Stomach (tissue), 9 donors: ENCODE results near the gene FUT1. TPM values are rescaled to one million over a fixed set of nuclear protein-coding genes. Genes with fewer than 3 reads are reported as not detected.
A peak's percentile ranks its signal among the peaks of the same experiment; 100 is the strongest.

Source experiments
- DNase-seq, 2 donors: peaks; one replicate each; pipeline versions ENCODE4 v3.0.0 to v3.0.0-alpha.2; 2013 to 2019
- H3K27ac ChIP-seq, 5 donors: fragments of 200-600 bp in 4 of 5; sonication (generic) in 4 of 5; one replicate each; pipeline ENCODE4 v1.5.1; 2013 to 2019; ENCODE audit warnings: mild to moderate bottlenecking in 1 of 5, moderate library complexity in 1 of 5
- H3K27me3 ChIP-seq, 3 donors: fragments of 200-600 bp; sonication (generic); one replicate each; pipeline ENCODE4 v1.5.1; 2017 to 2019; ENCODE audit warnings: mixed run types in 1 of 3
- H3K36me3 ChIP-seq, 4 donors: fragments of 200-600 bp; sonication (generic); 1 replicate in 3 of 4; 2 replicates in 1 of 4; pipeline ENCODE4 v1.5.1; 2016 to 2019
- H3K4me1 ChIP-seq, 4 donors: fragments of 200-600 bp; sonication (generic); one replicate each; pipeline ENCODE4 v1.5.1; 2016 to 2019
- H3K4me3 ChIP-seq, 4 donors: fragments of 200-600 bp; sonication (generic) in 3 of 4; one replicate each; pipeline ENCODE4 v1.5.1; 2016 to 2019; ENCODE audit warnings: mild to moderate bottlenecking in 1 of 4
- H3K9me3 ChIP-seq, 4 donors: fragments of 200-600 bp; sonication (generic); one replicate each; pipeline ENCODE4 v1.5.1; 2016 to 2019
- CTCF ChIP-seq, 7 experiments: fragments of 450-650 bp in 4 of 7; fragments of 200-600 bp in 3 of 7; sonication (generic) in 3 of 7; IDR thresholded peaks; one replicate each; pipeline ENCODE4 v1.5.1; 2016 to 2019; ENCODE audit warnings: antibody characterized with exemption in 7 of 7, control low read depth in 2 of 7, mild to moderate bottlenecking in 1 of 7
- EP300 ChIP-seq: sonication (generic); formaldehyde crosslinking; IDR thresholded peaks from one replicate; pipeline ENCODE4 v1.6.1; 2017; ENCODE audit warnings: antibody characterized with exemption
- POLR2A ChIP-seq, 4 donors: fragments of 450-650 bp; IDR thresholded peaks; one replicate each; pipeline ENCODE4 v1.6.1; 2016; ENCODE audit warnings: antibody characterized with exemption in 4 of 4, control low read depth in 2 of 4, mild to moderate bottlenecking in 1 of 4, moderate library complexity in 1 of 4
- POLR2AphosphoS5 ChIP-seq, 3 donors: sonication (generic); formaldehyde crosslinking; IDR thresholded peaks; one replicate each; pipeline ENCODE4 v1.6.1; 2016; ENCODE audit warnings: antibody characterized with exemption in 3 of 3
- WGBS, 5 donors: extraction: QIAGEN DNeasy Blood & Tissue Kit in 3 of 5; methylation state at CpG; one replicate each; pipeline versions ENCODE4 v1.1.5 to v1.1.7; 2013 to 2018; 5-methylcytosine and 5-hydroxymethylcytosine counted together
- intact Hi-C: fragments of 100-400 bp; cut with DNase I; formaldehyde crosslinking; loops from one replicate; pipeline ENCODE4 v1.15.1; 2023; ENCODE audit warnings: low total_unique reads
- polyA plus RNA-seq, 3 donors: library from polyadenylated mRNA; stranded (reverse); fragments of 200-250 nt; gene quantifications; one replicate each; pipeline ENCODE4 v1.2.3, GENCODE V29; 2013
- total RNA-seq, 5 donors: library from RNA; depleted of rRNA; stranded (reverse); fragments of >200 nt; gene quantifications; one replicate each; pipeline versions ENCODE4 v1.1.0 to v1.2.3, GENCODE V29; 2014 to 2016
- donor health status: healthy with polysubstance abuse.
- donor health status: Bipolar disorder and iron deficiency.
- donor health status: healthy.

Gene FUT1
- total and polyA plus RNA-seq, 8 donors: 7.0 to 54.5 (median 7.3) TPM; not detected in 1

DNA sequence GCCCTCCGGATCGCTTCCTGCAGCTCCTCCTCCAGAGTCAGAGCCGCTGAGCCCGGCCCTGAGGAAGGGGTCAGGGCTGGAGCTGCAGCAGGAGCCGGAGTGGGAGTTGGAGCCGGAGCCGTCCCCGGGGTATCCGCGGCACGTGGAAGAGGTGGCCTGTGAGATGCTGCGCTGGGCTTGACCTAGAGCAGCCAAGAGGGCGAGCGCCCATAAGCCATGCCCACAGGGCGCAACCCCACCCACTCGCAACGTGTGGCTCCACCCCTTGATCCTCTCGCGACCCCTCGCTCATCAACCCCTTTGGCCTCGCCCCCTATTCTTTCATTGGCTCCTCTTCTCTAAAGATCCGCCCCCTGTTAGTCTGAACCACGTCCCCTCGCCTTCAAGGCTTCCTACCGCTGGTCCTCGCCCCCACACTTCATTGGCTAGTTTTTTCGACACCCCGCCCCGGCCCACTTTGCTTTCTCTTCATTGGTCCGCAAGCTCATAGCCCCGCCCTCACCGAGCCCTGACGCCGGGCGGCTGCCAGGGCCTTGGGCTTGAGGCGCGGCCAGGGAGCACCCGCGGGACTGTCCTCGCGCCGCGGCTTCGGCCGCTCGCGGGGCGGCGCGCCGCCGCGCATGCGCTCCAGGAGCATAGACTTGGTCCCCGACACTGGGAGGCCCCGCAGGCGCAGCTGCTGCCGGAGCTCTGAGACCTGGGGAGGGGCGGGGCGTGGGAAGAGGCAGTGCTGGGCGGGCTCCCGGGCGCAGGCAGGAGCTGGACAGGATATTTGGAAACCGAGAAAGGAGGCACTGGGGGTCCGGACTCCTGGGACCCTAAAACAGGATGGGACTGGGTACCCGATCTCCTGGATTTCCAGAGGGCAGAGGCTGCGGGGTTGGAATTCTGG, 38.3 kb downstream of the FUT1 start:
- intact Hi-C loops: no loop called here
- DNase-seq: peak; percentile 99 to 100
- peak overlapping the region; percentile 67 to 87 (median 83) for H3K27ac ChIP-seq
- no peaks in the 10 kb centered on the region for H3K27me3 ChIP-seq
- 0 to 1% (median 1%) methylated on average over 38 to 67 of the region's 67 CpGs for WGBS, 5 donors
- peaks cover 29 to 57% (median 46%) of the 10 kb centered on the region in 4 donors for H3K4me1 ChIP-seq
- TF ChIP-seq POLR2A (IDR thresholded peaks at IDR 0.05) (no peak), POLR2AphosphoS5 (IDR thresholded peaks at IDR 0.05) (peak; percentile 36 to 58 (median 56))
- H3K36me3 ChIP-seq: no peaks in the 10 kb centered on the region
- peaks cover 0 to 6% (median 2%) of the 10 kb centered on the region in 4 donors for H3K9me3 ChIP-seq
- H3K4me3 ChIP-seq: peak overlapping the region; percentile 56 to 65 (median 62)

GRCh38 chr19:48713041-48713863, 39.2 kb downstream of the FUT1 start:
- no peaks in the 10 kb centered on the region for H3K27me3 ChIP-seq
- intact Hi-C loops: no loop called here
- peak in 1 of 2 donors; percentile 42 for DNase-seq
- peak overlapping the region; percentile 22 to 87 (median 83) for H3K27ac ChIP-seq
- TF ChIP-seq POLR2AphosphoS5 (IDR thresholded peaks at IDR 0.05) (no peak), CTCF (IDR thresholded peaks at IDR 0.05) (peak in 1 of 7 experiments; percentile 11)
- peaks cover 29 to 49% (median 43%) of the 10 kb centered on the region in 4 donors for H3K4me1 ChIP-seq
- no peaks in the 10 kb centered on the region for H3K36me3 ChIP-seq
- peak overlapping the region; percentile 56 to 65 (median 62) for H3K4me3 ChIP-seq
- H3K9me3 ChIP-seq: peaks cover 0 to 6% (median 2%) of the 10 kb centered on the region in 4 donors
- 24 to 37% (median 28%) methylated on average over 23 to 25 of the region's 25 CpGs for WGBS, 5 donors

DNA sequence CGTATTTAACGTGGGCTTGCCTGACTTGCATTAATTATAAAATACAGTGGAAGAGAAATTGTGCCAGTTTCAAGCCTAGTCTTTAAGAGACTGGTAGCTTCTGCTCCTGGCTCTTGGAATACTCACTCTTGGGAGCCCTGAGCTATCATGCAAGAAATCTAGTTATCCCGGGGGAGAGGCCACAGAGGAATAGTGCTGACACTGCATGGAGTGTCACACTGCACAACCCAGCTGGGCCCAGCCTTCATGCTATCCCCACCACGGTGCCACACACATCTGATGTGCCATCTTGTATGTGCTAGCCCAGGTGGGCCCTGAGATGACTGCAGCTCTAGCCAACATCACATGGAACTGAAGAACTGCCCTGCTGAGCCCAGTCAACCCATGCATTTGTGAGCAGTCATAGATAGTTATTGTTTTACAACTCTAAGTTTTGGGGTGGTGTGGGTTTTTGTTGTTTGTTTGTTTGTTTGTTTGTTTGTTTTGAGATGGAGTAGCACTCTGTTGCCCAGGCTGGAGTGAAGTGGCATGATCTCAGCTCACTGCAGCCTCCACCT, 41.3 kb downstream of the FUT1 start:
- Histone ChIP-seq H3K4me3 (no peak overlapping the region), H3K36me3 (peaks cover 0 to 12% (median 0%) of the 10 kb centered on the region in 4 donors), H3K4me1 (peaks cover 20 to 33% (median 30%) of the 10 kb centered on the region in 4 donors), H3K27ac (no peak overlapping the region), H3K27me3 (no peaks in the 10 kb centered on the region), H3K9me3 (peaks cover 0 to 6% (median 2%) of the 10 kb centered on the region in 4 donors)
- intact Hi-C loops: no loop called here
- DNase-seq: no peak
- TF ChIP-seq EP300: no peak
- no peak for TF ChIP-seq POLR2A (IDR thresholded peaks at IDR 0.05)
- no peak for TF ChIP-seq POLR2AphosphoS5 (IDR thresholded peaks at IDR 0.05)
- no peak for TF ChIP-seq CTCF (IDR thresholded peaks at IDR 0.05)
- 90 to 96% (median 93%) methylated on average over 4 of the region's 4 CpGs for WGBS, 5 donors

- Histone ChIP-seq H3K27me3 (no peaks in the 10 kb centered on the region), H3K4me1 (peaks cover 7 to 12% (median 8%) of the 10 kb centered on the region in 4 donors), H3K27ac (no peak overlapping the region), H3K4me3 (no peak overlapping the region), H3K9me3 (peaks cover 0 to 6% (median 2%) of the 10 kb centered on the region in 4 donors), H3K36me3 (peaks cover 3 to 32% (median 6%) of the 10 kb centered on the region in 4 donors)
- intact Hi-C loops: no loop called here
- no peak for DNase-seq
- WGBS, 5 donors: 53 to 71% (median 58%) methylated on average over 10 to 11 of the region's 11 CpGs
- TF ChIP-seq POLR2AphosphoS5 (IDR thresholded peaks at IDR 0.05) (no peak), POLR2A (IDR thresholded peaks at IDR 0.05) (no peak), CTCF (IDR thresholded peaks at IDR 0.05) (no peak), EP300 (no peak)
Measured at GRCh38 chr19:48708471-48708870, 44.0 kb downstream of the FUT1 start.
